TTC549 (cell line): Measurements from ENCODE around the gene FXYD3.

Experiments
- FAIRE-seq: peaks from 2 replicates; lab custom pipeline; 2012; peaks lifted over from hg19 to GRCh38; lab: Jason Lieb, UNC

FXYD3 gene, protein sequence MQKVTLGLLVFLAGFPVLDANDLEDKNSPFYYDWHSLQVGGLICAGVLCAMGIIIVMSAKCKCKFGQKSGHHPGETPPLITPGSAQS

DNA sequence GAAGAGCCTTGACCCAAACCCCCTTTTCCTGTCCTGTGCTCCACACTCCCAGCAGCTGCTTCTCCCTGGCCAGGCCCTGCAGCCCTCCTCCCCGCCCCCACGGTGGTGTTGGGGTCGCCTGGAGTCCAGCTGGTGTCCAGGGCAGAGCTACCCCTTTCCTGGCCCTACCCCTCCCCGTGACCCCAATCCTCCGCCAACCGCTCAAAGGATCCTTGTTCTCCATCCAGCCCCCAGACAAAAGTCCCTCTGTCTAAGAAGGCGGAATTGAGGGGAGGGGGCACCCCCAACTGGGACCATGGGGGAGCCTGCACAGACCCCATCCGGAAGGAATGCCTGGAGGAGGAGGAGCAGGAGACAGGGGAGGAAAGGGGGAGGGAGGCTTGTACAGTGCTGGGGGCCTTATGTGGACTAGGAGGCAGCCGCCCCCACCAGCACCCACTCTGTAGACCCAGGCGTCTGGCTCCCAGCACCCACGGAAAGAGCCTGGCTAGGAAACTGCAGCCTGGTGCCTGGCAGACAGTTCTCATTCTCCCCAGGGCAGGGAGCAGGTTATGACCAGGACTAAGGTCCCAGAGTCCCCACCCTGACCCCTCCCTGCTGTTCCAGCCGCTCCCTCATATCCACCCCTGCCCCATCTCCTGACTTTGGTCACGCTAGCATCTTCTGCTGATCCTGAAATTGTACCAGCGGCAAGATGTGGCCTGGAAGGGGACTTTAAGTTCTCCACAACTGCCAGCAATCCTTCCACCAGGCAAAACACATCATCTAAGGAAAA is at the start of gene FXYD3:
TSS of gene FXYD3 (plus strand) at position 647 of the 775 bp plus-strand sequence. CDS start 3,554 bp downstream, outside the sequence.
- no peak for FAIRE-seq

DNA sequence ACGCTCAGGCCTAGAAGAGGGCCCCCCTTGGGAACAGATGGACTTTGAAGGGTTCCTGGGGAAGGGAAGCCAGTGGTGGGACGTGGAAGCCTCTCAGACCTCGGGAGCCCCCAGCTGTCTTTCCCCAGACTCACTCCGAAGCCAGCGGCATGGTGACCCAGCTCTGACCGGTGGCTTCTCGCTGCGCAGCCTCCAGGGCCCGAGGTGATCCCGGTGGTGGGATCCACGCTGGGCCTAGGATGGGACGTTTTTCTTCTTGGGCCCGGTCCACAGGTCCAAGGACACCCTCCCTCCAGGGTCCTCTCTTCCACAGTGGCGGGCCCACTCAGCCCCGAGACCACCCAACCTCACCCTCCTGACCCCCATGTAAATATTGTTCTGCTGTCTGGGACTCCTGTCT is 49.5 kb upstream of the FXYD3 start:
- no peak for FAIRE-seq

DNA sequence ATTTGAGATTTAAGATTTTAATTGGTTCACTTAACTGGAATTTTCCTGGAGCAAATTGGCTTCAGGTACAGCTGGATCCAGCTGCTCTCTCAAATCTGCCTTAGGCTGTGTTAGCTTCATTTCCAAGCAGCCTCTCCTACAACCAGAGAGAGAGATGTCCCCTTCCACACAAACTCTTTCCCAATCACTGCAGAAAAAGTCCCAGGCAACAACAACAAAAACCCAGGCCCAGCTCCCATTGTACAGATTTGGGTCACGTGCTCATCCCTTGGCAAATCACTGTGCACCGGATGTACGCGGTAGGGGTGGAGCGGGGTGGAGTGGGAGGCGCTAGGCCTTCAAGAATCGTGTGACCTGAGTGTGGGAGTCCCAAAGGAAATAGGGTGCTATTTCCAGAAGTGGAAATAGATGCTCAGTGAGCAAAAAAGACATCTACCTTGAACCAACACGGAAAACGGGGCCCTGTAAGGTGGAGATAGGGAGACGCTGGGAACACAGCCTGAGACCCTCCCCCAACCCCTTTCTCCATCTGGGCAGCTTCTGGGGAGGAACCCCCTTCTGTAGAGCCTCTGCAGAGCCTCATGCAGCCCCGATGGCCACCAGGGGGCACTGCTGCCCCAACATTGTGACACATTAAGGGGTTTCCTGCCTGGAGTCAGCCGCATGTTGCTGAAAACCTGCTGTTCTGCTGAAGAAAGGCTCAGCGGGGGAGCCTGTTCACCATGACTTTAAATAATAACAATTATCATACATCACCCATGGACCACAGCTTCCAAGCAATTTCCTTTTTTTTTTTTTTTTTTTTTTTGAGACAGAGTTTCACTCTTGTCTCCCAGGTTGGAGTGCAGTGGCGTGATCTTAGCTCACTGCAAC is 48.7 kb upstream of the FXYD3 start:
- no peak for FAIRE-seq

DNA sequence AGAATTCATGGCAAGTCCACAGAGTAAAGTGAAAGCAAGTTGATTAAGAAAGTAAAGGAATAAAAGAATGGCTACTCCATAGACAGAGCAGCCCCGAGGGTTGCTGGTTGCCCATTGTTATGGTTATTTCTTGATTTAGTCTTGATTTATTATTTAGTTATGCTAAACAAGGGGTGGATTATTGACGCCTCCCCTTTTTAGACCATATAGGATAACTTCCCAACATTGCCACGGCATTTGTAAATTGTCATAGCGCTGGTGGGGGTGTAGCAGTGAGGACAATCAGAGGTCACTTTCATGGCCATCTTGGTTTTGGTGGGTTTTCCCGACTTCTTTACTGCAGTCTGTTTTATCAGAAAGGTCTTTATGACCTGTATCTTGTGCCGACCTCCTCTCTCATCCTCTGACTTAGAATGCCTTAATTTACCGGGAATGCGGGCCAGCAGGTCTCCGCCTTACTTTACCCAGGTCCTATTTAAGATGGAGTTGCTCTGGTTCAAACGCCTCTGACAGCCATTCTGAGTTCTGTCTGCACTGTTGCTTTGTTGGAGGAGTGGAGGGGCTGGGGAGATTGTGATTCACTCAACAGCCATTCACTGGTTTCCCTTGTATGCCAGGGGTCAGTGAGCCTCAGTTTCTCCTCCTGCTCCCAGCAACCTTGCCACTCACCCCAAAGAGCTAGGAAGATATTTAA is 46.5 kb upstream of the FXYD3 start:
- FAIRE-seq = no peak

DNA sequence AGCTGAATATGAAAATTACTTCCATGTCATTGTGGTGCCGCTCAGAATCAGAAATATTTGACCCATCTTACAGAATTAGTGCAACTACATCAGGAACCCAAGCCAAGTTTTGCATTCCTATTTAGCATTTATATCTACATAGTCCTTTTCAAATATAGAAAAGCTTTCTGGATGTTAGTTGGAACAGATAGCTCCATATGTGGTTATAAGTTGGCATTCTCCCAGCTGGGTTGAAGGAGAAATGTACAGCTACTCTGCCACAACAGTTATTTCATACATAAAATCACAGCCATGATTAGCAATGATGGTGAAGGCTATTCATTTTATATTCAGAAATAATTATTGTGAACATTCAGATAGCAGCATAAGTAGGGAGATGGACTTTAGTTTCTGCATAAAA is 45.9 kb upstream of the FXYD3 start:
- no peak for FAIRE-seq

DNA sequence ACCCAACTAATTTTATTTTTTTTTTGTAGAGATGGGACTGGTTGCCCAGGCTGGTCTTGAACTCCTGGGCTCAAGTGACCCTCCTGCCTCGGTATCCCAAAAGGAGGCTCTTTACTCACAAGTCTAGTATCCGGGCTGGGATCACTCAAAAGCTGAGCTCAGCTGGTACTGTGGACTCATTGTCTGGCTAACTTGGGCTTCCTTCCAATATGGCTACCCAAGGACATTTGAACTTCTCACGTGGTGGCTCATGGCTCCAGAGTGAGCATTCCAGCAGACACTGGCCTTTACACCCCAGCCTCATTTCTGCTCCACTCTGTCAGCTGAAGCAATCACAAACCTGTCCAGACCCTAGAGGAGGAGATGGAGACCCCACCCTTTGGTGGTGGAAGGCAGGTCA is 45.2 kb upstream of the FXYD3 start:
- no peak for FAIRE-seq

DNA sequence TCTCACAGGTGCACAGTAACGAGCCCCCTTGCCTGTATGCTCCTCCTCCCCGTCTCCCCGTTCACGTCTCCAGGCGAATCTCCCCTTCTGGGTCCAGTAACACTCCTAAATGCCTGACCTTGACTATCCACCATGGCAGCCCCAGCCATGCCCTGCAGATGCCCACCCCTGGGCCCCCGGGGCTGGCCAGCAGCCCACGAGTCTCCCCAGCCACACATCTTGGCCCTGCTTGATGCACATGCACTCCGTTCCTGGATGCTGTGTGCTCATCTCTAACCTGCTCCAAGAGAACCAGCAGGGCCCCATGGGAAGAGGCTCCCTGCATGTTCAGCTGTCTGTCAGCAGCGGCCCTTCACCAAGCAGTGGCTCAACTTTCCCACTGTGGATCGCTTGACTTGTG is 42.1 kb upstream of the FXYD3 start:
- no peak for FAIRE-seq

DNA sequence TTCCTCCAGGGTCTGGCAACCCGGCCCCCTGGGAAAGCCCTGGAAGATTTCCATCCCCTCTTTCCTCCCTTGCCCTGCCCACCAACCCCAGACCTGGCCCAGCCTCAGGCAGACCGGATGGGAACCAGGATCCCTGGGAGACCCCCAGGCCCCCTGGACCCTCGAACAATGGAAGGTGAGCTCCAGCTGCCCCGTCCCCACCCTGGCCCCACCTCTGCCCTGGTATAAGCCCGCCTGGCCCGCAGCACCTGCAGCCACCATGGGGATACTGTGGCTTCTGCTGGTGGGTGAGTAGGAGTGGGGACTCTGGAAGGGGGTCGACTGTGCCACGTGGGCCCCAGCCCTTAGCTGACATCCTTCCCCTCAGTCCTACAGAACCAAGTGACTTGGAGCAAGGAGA is 41.7 kb upstream of the FXYD3 start:
- no peak for FAIRE-seq

DNA sequence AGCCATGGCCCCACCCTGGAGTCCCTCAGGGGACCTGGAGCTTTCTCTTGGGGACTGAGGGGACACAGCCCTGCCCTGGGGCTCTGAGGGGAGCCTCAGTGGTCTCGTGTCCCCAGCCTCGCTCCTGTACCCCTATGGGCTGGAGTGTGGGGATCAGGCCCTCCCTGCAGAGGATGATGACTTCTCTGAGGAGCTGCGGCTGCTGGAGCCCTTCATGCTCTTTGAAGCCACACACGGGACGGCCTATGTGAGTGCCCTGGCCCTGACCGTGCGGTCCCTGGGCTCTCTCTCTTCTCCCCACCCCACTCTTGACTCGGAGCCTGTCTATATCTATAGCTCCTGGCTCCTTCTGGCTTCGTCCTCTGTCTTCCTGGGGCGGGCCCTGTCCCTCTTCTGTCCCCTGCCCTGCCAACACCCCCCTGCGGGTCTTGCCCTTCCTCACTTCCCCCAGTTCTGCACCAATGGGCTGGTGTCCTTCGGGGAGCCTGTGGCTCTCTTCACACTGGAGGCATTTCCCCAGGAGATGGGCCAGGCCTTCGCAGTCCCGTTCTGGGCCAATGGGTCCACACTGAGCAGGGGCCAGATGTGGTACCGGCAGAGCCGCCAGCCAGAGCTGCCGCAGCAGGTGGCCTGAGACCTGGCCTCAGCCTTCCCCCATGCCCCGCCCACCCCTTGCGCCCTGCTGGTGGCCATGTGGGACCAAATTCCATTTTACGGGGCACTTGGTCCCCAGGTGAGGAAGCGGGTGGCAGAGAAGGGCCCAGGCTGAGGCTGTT is 41.0 kb upstream of the FXYD3 start:
- no peak for FAIRE-seq

DNA sequence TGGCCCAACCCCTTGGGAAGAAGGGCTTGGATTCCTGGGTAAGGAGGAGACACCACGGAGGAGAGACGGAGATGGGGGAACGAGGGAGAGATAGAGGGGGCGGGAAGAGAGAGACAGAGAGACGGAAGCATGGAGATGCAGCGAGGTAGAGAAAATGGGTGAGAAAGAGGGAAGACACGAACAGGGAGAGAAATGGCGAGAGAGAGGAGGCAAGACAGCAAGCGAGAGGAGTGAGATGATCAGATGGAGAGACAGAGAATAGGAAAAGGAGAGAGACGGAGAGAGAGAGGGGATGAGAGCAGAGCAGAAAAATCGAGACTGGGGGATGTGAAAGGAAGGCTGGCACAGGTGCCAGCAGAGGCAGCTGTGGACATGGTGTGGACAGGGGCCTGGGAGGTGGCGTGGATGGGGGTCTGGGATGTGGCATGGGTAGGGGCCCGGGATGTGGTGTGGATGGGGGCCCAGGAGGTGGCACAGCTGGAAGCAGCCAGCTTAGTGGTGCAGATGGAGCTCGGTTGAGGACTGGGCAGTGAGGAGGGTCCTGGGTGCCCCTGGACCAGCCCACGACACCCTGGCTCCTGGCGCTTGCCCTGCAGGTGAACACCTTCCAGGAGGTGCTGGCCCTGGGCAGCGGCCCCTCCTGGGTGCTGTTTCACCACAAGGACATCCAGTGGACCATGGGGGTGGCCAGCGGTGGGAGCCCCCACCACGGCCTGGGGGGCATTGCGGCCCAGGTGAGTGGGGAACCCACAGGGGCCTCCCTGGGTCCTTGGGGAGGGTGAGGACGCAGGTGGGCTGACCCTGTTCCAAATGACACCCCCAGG is 40.2 kb upstream of the FXYD3 start:
- no peak for FAIRE-seq

DNA sequence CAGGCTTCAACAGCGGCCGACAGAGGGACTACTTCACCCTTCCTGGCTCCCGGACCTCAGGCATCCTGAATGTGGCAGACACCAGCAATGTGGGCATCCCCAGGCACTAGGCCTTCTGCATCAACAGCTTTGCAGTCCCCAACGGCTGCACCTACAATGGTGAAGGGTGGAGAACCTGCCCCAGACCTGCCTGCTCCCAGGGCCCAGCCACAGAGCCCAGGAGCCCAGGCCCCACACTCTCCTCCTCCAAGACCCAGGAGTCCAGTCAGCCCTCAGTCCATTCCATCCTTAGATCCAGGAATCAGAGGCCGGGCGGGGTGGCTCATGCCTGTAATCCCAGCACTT is 39.6 kb upstream of the FXYD3 start:
- FAIRE-seq = no peak

DNA sequence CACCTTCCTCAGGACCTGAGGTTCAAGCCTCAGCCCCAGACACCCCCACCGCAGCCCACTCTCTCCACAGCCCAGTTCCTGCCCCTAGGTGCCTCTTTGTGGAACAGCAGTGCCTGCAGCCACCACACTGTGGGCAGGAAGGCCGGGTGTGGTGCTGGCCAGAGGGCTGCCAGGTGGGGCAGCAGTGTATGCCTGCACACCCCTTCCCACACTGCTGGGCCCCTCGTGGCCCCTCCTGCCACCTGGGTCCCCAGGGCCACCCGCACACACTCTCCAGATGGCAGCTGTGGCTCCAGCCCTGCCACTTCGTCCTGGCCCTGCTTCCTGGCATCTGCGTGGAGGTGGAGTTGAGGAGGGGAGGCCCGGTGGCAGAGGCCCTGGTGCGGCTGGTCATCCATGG is 39.0 kb upstream of the FXYD3 start:
- FAIRE-seq = no peak

DNA sequence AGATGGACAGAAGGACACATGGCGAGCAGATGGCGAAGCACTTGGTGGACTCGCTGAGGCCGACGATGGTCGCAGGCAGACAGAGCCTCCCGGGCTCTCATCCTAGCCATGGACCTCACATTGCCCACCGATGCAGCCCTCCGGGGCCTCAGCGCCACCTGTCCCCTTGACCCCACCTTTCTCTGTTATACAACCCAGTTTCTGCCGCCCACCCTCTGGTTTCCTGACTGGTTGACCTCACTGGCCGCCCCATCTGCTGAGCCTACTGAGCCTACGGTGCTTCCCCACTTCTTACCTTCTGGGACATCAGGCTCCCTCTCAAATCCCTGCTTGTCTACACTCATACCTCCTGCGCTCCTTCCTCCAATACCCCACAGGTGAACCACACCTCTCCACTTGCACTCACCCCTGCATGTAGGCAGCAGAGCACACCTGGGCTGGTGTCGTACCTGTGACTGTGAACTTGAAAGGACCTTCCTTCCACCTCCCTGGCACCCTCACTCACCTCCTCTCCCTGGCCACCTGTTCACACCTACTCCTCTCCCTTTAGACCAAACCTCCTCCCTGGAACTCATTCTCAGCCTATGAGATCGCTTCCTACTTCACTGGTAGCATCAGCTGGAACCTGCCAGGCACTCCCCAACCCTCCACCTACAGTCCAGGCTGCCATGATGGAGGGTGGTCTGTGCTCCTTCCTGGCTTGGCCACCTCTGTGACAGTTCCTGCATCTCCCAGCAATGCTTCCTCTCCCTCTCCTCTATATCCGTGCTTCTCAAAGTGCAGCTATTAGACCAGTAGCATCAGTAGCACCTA is 38.0 kb upstream of the FXYD3 start:
- FAIRE-seq = no peak

DNA sequence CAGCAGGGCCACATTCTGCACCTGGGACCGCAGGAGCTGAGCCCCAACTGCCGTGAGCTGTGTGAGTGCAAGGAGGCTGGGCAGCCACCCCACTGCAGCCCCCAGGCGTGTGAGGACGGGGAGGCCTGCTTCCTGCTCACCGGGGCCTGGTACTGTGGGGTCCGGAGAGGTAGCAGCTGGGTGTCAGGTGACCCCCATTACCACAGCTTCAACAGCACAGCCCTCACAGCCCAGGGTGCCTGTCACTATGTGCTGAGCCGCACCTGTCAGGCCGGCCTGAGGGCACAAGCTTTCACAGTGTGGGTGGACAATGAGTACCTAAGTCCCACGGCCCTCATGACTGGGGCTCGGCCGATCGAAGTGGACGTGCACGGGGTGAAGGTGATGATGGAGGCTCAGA is 35.8 kb upstream of the FXYD3 start:
- FAIRE-seq = no peak

DNA sequence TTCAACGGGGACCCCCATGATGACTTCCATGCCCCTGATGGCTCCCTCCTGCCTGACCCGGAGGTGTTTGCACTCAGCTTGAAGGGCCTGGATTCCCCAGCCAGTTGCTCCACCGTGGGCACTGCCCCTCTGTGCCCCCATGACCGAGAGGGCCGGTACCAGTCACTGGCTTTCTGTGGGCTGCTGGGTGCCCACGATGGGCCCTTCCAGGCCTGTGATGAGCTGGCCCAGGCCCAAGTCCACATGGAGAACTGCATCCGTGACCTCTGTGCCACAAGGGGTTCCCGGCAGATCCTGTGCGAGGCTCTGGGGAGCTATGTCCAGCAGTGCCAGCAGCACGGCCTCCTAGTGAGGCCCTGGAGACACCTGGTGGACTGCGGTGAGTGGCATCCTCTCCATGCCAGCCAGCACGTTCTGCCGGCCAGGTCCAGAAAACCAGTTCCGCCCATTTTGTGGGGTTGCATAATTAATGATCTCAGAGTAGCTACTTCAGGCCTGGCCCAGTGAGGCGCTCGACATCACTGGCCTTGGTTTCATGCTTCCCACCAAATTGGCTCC is 34.9 kb upstream of the FXYD3 start:
- FAIRE-seq = no peak

DNA sequence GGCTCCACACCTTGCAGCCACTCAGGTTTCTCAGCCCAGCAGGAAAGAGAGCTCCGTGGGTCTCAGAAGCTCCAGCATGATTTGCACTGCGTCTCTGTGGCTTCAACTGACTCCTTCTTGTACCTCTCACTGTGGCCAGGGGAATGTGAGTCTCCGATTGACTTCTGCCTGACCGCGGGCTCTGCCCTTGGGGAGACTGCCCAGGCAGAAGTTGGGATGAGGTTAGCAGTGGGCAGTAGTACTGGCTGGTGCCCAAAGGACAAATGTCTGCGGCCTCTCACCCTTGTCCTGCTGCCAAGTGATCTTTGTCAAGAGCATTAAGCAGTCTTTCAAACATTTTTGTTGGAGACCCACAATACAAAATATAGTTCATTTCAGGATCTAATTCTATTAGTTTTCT is 34.4 kb upstream of the FXYD3 start:
- no peak for FAIRE-seq

DNA sequence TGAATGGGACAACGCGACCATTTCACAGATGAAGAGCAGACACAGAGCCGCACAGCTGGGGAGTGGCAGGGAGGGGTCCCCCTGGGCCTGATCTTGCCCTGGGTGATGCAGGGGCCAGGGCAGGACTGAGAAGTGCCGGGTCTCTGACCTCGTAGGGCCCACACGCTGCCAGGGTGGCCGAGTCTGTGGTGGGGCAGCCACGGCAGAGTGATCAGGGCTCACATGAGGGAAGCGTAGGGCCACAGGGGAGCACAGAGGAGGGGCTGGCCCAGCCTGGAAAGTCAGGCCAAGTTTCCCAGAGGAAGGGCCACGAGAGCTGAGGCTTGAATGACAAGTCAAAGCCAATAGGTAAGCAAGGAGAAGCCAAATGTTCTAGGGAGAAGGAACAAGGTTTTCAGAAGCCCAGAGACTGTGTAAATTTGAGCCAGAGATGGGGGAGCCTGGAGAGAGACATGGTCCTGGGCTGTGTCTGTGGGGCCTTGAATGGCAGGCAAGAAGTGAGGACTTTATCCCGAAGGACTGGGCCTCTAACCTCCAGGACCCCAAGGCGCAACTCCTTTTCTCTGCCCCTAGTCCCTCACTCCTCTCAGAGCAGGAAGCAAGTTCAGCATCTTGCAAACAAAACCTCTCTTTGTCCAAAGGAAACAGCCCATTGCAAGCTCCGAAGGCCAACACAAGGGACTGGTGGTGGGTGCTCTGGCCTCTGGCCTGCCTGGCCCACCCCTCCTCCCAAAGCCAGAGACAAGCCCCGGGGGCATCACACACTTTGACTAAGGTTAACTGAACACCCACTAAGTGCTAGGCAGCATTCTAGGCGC is 31.7 kb upstream of the FXYD3 start:
- FAIRE-seq = no peak

DNA sequence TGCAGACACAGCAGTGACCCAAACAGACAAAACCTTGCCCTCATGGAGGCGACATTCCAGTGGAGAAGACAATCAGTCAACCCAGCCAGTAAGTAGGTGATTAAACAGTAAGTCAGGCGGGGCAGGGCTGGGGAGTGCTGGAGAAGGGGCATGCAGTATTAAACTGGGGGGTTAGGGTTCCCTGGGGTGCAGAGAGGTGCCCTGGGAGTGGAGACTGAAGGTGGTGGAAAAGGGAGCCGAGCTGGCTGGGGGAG is 31.2 kb upstream of the FXYD3 start:
- FAIRE-seq = no peak

DNA sequence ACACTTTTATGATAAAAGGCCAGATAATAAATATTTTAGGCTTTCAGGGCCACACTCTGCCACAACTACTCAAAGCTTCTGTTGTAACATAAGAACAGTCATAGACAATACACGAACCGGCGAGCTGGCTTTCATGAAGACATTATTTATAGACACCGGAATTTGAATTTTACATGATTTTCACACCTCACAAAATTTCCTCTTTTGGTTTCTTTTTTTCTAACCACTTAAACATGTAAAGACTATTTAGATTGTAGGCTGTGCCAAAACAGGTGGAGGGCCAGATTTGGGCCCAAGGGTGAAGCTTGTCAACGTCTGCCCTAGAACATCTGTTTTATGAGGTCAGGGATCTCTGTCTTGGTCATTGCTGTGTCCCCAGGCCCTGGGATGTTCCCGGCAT is 29.7 kb upstream of the FXYD3 start:
- no peak for FAIRE-seq

DNA sequence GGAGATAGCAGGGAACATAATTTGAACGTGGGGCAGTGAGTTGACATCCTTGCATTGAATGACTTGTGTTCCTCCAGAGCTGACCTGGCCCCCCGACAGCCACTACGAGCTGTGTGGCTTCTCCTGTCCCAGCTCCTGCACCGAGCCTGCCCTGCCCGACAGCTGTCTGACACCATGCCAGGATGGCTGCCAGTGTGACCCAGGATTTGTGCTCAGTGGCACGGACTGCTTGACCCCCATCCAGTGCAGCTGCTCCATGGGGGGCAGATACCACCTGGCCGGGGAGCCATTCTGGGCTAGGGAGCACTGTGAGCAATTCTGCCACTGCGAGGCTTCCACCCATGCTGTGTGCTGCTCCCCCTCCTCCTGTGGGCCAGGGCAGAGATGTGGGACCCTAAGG is 29.2 kb upstream of the FXYD3 start:
- no peak for FAIRE-seq
